HT1080 (cell line): Measurements from ENCODE around the gene TAS2R46. TPM values are rescaled to one million over a fixed set of nuclear protein-coding genes. Genes with fewer than 3 reads are reported as not detected.
"Not testable (repeated sequence)": the region's sequence is repeated elsewhere in the genome, so short reads cannot be mapped to it uniquely, and the experiment has no call there.

Source experiments
- DNase-seq: peaks from one replicate; pipeline ENCODE4 v3.0.0-alpha.2; 2015; ENCODE audit warnings: low read depth
- small RNA-seq: library from RNA; depleted of rRNA; stranded (forward); fragments of <200 nt; gene quantifications from one replicate; pipeline ENCODE3, GENCODE V24; 2014
- total RNA-seq: library from RNA; depleted of rRNA; stranded (reverse); fragments of >200 nt; shearing (Covaris generic); gene quantifications from 2 replicates; pipeline ENCODE4 v1.2.3, GENCODE V29; 2014; rRNA removed

TAS2R46 gene
- total RNA-seq, 1 experiment from 2014 or later: not detected

DNA sequence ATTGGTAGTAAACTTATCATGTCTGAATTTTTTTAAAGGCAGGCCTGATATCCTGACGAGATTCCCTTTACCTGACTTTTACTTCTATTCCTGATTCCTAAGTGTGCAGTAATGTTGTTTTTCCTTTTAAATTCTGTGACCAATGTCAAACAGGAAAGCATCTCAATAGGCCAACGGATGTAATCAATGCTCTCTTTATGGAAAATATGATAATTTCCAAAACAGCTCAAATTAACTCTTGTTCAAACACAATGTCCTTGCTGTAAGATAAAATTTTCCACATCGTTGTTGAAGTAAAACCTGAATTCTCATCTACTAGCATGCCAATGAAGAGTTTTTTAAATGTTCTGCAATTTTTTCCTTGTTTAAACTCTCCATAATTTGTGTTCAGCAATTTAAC is 22.9 kb downstream of the TAS2R46 start:
- no peak for DNase-seq

DNA sequence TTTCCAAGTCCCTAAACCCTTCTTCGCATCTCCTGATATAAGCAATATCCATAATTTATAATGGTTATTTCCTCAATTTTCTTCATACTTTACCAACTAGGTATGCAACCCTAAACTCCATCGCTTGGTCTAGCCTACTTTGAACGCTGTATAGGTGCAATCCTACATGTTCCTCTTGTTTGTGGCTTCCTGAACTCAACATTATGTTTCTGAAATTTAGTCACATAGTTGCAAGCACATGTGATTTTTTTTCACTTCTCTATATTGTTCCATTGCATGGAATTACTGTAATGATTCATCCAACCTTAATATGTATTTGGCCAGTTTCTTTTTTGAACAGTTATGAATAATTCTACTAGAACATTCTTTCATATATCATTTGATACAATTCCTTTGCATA is 28.1 kb downstream of the TAS2R46 start:
- DNase-seq: not testable (repeated sequence)

GRCh38 chr12:11031307-11031706 is 30.8 kb downstream of the TAS2R46 start, which contains the start of gene TAS2R31:
TAS2R31 (minus strand) TSS chr12:11031407; CDS start chr12:11031335, 72 bp downstream.
- DNase-seq: no peak

- no peak for DNase-seq
Measured at GRCh38 chr12:11026118-11026517, 36.0 kb downstream of the TAS2R46 start.

- DNase-seq: no peak
Measured at GRCh38 chr12:11023387-11023786, 38.7 kb downstream of the TAS2R46 start.

- no peak for DNase-seq
Measured at GRCh38 chr12:11022520-11022919, 39.6 kb downstream of the TAS2R46 start, which contains the start of gene TAS2R19. TAS2R19 (minus strand) TSS chr12:11022620; CDS start chr12:11022571, 49 bp downstream.

- DNase-seq: no peak
Measured at GRCh38 chr12:11016937-11017336, 45.2 kb downstream of the TAS2R46 start.

GRCh38 chr12:11015775-11016430 is 46.2 kb downstream of the TAS2R46 start:
- no peak for DNase-seq

DNA sequence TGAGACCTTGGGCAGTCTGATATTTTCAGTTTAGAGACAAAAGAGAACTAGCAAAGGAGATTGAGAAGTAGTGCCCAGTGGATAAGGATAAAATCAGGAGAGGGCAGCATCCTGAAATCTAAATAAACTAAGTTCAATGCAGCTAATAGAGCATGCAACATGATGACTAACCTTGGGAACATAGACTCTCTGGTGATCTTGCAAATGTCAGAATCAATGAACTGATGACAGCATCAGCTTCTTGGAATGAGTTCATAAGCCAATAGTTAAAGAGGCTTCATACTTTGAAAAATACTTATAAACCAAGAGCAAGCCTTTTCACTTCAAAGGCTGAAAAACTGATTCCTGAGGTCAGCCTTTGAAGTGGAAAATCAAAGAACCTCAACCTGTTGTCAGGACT is 47.9 kb downstream of the TAS2R46 start:
- DNase-seq: no peak

Small RNA genes lying within 50 kb of the gene (small RNA-seq; reads per million reads assigned to genes)
- not detected for gene AC018630.1

Other genes with a start within 250 kb of the TAS2R46 start
- gene TAS2R10, start 235.9 kb downstream of the TAS2R46 start, total RNA-seq: 0.37 TPM in 1 of 2 replicates, not detected in the other
- gene PRR4, start 212.8 kb downstream of the TAS2R46 start, total RNA-seq: 1.8 and 3.4 TPM in 2 replicates
- gene PRH1, start 178.0 kb downstream of the TAS2R46 start, total RNA-seq: 7.9 and 8.7 TPM in 2 replicates
- 0.13 and 0.42 TPM in 2 replicates for gene TAS2R13, start 152.7 kb downstream of the TAS2R46 start, total RNA-seq
- 0.63 TPM in 1 of 2 replicates, not detected in the other for gene PRH2, start 133.1 kb downstream of the TAS2R46 start, total RNA-seq
- 0.74 and 1.5 TPM in 2 replicates for gene TAS2R14, start 123.0 kb downstream of the TAS2R46 start, total RNA-seq
- 0.13 TPM in 1 of 2 replicates, not detected in the other for gene TAS2R50, start 75.4 kb downstream of the TAS2R46 start, total RNA-seq
- gene TAS2R20, start 64.0 kb downstream of the TAS2R46 start, total RNA-seq: 0.05 and 0.67 TPM in 2 replicates
- 0.23 and 0.40 TPM in 2 replicates for gene TAS2R19, start 39.7 kb downstream of the TAS2R46 start, total RNA-seq
- gene TAS2R31, start 30.9 kb downstream of the TAS2R46 start, total RNA-seq: 0.29 and 0.40 TPM in 2 replicates
- gene TAS2R43, start 30.0 kb upstream of the TAS2R46 start, total RNA-seq: not detected in 2 replicates
- gene TAS2R30, start 72.3 kb upstream of the TAS2R46 start, total RNA-seq: 0.23 and 0.27 TPM in 2 replicates
- 9.9 and 11.9 TPM in 2 replicates for gene SMIM10L1, start 108.9 kb upstream of the TAS2R46 start, total RNA-seq
- not detected in 2 replicates for gene TAS2R42, start 124.6 kb upstream of the TAS2R46 start, total RNA-seq
- not detected in 2 replicates for gene PRB3, start 207.4 kb upstream of the TAS2R46 start, total RNA-seq
- gene PRB4, start 248.1 kb upstream of the TAS2R46 start, total RNA-seq: not detected in 2 replicates